HG02852 (cell line): Measurements from ENCODE around the gene GUF1.

ENCODE experiments used
- ATAC-seq: cut with Tn5 transposase; IDR thresholded peaks from one replicate; pipeline ENCODE4 v1.9.1; 2021; ENCODE audit warnings: mild to moderate bottlenecking, moderate library complexity; ENCODE audit not compliant: unreplicated experiment

Gene GUF1, protein sequence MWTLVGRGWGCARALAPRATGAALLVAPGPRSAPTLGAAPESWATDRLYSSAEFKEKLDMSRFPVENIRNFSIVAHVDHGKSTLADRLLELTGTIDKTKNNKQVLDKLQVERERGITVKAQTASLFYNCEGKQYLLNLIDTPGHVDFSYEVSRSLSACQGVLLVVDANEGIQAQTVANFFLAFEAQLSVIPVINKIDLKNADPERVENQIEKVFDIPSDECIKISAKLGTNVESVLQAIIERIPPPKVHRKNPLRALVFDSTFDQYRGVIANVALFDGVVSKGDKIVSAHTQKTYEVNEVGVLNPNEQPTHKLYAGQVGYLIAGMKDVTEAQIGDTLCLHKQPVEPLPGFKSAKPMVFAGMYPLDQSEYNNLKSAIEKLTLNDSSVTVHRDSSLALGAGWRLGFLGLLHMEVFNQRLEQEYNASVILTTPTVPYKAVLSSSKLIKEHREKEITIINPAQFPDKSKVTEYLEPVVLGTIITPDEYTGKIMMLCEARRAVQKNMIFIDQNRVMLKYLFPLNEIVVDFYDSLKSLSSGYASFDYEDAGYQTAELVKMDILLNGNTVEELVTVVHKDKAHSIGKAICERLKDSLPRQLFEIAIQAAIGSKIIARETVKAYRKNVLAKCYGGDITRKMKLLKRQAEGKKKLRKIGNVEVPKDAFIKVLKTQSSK

DNA sequence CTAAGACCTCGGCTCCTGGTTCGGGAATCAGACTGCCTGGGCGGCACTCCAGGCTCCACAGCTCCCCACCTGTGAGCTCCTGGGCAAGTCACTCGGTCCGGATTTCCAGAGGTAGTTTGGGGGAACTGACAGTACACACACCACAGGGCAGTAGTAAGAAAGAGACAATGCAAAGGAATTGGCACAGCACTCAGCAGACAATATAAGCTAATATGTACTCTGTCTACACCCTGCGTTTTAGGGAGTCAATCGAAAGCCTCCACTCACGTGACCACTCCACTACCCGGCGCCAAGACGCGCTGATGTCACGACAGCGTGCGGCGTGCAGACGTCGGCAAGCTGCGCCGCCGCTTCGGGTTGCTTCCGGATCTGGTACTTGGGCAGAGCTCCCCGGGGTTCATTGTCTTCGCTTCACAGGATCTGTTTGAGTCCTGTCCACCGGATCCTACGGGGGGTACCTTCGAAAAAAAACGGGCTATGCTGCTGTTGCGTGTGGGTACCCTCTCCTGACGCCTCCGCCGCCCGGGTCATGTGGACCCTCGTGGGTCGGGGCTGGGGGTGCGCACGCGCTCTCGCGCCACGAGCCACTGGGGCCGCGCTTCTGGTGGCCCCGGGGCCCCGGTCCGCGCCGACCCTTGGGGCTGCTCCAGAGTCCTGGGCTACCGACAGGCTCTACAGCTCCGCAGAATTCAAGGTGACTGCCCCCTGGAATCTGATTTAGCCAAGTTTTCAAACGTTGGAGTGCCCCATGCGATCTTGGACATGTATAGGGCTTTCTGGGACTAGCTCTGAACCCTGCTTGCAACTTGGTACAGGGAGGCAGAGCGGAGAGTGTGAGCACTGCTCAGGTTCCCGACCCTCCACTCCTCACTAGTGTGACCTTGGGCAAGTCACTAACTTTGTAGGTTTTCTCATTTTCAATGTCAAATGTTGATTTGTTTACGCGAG, at the start of gene GUF1:
GUF1 (plus strand) TSS at position 327 of the 948 bp plus-strand sequence; CDS start at position 530, 203 bp downstream.
- ATAC-seq, result peak; percentile 95

DNA sequence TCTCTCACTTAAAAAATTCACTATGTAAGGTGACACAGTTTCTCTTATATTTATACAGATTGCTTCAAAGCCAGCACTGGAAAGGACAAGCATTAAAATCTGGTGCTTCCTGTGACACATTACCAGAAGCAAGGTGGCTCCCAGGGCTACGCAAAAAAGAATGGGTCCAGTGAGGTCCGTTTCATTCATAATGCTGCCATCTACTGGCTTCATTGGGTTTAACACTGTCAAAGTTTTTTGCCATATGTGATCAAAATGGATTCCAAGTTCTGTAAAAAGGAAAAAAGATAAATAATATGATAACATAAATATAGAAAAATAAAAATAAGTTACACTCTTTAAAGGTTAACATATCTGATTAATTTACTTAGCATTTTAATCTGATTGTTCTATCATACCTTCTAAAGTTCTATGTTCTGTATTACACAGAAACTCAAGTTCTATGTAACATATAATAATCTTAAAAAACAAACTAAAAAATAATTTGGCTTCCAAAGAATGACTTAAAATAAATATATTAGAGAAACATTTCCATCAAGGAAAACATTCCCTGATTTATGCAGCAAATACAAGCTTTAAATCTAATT, 48.8 kb upstream of the GUF1 start:
- ATAC-seq, result peak; percentile 97

DNA sequence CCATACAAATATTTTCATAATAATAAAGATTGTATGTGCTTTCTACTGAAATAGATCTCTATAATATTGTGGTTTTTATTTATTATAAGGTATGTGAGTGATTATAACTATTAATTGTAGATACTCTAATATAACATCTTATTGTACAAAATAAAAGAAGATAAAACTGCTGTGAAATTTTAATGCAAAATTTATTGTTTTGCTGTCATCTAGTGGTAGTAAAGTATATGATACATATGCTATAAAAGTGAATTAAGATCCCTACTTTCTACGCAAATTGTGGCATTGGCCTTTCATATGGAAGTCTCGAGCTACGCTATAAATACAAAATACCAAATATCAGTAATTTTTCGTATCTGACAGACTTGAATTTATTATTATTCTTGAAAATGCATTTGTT, 46.1 kb upstream of the GUF1 start:
- no peak for ATAC-seq

DNA sequence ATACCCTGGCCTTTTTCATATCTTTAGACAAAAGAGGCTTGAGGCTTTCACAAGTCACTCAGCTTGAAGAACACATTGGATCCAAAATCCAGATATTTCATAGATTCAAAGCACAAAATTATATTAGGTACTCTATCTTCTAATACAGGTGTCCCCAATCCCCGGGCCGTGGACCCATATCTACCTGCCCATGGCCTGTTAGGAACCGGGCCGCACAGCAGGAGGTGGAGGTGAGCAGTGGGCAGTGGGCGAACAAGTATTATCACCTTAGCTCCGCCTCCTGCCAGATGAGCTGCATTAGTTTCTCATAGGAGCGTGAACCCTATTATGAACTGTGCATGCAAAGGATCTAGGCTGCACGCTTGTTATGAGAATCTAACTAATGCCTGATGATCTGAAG, 45.5 kb upstream of the GUF1 start:
- ATAC-seq, result no peak

DNA sequence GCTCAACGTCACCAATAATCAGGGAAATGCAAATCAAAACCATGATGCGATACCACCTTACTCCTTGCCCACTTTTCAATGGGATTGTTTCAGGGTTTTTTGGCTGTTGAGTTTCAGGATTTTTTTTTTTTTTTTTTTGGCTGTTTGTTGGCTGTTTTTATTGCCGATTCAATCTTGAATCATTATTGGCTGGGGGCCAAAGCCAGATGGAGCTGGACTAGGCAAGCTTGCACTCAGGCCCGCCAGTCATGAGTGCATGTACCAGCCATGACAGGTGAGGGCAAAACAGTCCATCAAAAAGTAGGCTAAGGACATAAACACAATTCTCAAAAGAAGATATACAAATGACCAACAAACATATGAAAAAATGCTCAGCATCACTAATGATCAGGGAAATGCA, 40.1 kb upstream of the GUF1 start:
- no peak for ATAC-seq

DNA sequence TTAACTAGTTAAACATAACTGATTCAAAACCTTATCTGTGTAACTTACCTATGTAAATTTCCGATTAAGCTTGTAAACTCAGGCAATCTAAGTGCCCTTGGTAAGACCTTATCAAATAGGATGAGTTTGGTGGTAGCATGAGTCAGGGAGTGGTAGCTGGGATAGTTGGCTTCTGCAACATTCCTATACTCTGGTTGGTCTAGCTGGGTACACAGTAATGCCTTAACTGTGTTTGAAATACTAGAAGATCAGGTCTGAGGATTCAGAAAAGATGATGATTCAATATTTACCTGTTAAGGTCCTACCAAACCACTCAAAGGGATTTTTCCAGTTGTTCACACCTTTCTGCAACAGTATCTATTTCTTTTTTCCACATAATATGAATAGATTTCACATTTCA, 32.1 kb upstream of the GUF1 start:
- ATAC-seq, result no peak

DNA sequence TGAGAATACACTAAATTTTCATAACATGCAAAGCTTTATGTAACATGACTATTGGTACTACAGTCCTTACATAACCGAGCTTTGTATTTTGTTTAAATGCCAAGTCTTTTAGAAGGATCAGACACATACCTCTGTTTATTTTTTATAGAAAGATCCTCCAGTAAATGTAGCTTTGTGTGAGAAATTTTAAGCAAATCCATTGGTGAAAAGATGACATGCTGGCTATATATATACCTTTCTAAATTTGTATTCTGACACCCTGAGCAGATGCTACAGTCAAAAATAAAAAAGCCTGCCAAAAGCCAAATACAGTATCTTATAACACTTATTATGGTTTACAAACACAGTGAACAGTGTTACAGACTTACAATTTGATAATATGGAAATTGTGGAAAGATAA, 26.8 kb upstream of the GUF1 start, which contains the start of gene YIPF7:
YIPF7 (minus strand) TSS at position 201 of the 400 bp plus-strand sequence. CDS start 1,525 bp downstream, outside the sequence.
- no peak for ATAC-seq

DNA sequence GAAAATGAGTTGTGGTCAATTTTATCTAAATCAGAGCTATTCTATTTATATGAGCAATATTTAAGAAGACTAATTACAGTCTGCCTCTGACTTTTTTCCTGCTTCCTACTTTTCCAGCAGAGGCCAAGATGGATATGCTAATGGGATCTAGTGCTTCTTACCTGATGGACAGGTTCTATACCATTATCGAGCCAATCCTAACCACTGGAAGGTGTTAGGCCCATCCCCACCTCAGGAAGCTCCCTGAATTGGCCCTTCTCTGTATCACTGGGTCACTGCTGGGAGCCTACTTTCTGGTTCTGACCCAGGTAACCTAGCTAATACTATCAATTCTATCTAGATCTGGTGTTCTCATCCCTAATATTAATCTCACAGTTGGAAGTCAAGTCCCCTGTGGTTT, 26.2 kb upstream of the GUF1 start:
- no peak for ATAC-seq

DNA sequence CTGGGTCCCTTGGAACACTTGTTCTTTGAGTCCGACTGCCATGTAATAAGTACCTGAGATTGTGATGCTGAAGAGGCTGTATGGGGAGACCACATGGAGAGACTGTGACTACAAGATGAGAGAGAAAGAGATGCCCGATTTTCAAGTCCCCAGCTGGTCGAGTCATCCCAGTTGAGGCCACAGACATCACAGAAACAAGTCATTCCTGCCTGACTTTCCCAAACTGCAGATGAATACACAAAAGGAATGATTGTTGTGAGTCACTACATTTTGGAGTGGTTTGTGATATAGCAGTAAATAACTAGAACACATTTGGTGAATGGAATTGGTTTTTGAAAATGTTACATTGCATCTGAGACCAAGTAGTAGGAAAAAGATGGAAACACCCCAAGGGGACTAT, 17.8 kb upstream of the GUF1 start:
- no peak for ATAC-seq

DNA sequence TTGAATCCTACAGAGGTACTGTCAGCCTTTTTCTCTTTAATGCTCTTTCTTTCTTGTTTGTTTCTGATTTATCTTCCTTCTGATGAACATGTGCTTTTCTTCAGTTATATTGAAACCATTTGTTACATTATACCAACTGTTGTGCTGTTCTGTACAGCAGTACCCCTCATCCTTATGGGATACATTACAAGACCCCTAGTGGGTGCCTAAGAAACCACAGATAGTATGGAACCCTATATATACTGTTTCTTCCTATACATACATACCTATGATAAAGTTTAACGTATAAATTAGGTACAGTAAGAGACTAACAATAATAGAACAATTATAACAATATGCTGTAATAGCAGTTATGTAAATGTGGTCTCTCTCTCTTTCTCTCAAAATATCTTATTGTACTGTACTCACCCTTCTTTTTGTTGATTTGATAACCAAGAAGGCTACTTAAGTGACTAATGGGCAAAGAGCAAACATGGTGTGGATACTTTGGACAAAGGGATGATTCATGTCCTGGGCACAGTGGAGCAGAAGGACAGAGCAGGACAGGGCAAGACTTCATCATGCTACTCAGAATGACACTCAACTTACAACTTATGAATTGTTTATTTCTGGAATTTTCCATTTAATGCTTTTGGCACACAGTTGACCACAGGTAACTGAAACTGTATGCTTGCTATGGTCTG, 16.1 kb upstream of the GUF1 start:
- no peak for ATAC-seq

DNA sequence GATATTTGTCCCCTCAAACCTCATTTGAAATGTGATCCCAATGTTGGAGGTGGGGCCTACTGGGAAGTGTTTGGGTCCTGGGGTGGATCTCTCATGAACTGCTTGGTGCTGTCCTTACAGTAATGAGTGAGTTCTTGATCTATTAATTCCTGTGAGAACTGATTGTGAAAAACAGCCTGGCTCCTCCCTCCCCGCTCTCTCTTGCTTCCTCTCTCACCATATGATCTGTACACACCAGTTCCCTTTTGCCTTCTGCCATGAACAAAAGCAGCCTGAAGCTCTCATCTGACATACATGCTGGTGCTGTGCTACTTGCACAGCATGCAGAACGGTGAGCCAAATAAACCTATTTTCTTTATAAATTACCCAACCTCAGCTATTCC, 15.6 kb upstream of the GUF1 start:
- no peak for ATAC-seq

DNA sequence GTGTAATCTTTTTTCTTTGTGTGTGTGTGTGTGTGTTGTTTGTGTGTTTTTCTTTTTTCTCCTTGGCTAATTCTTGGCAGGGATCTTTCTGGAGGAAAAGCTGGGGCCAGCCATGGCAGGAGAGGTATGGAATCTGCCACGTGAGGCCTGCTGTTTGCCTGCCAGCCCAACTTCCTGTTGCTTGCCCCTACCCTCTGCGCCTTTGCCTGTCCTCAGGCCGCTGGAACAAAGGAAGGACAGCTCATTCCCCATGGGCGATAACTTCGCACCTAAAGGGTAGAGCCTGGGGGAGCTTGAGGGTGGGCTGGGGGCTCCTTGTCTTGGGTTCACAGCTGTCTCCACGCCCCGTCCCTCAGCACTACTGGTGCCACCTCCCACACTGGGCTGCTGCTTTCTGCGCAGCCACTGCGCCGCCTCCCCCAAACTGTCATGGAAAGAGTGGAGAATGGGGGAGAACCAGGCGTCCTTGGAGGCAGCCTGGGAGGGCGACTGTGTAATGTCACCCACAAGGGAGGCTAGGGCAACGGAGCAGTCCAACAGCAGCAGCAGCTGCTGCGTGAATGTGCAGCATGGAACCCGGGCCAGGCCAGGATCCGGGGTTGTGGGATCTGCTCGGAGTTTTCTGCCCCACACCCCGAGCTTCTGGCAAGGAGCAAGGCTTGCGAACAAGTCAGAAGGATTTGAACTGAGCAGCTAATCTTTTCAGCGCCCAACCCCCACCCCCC, 14.5 kb upstream of the GUF1 start:
- no peak for ATAC-seq

DNA sequence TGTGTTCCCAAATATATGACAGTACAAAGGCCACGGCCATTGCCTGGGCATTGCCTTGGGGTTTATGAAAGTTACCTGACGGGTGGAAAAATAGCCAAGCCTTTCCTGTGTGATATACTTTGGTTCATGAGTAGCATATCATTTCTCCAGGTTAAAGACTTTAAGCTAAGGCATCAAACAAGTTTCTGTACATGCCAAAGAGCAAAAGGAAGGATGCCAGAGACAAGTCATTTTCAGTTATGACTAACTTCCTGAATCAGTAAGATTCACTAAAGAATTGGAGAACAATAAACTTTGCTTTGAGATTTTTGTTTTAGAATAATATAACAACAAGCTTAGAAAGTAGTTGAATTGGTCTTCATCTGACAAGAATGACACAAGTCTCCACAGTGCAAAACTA, 9.7 kb upstream of the GUF1 start:
- ATAC-seq, result no peak

DNA sequence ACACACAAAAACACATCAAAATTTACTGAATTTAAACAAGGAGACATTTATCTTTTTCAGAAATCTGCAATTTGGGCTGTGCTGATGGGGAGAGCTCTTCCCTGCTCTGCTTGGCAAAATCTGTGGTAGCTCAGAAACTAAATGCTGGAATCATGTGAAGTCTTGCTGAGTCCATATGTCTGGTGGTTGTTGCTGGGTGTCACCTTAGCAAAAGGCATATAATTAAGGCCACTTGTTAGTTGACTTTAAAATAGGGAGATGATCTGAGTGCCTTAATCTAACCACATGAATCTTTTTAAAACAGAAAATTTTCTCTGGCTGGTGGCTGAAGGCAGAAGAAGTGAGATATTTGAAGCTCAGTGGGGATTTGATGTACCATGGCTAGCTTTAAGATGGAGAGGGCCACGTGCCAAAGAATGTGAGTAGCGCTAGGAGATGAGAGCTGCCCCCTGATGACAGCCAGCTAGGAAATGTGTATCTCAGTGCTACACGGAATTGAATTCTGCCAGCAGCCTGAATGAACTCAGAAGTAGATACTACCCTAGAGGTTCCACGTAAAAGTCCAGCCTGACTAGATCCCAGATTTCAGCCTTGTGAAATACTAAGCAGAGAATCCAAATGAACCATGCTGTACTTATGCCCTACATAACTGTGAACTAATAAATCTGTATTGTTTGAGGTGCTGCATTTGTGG, 7.6 kb upstream of the GUF1 start:
- ATAC-seq, result no peak

DNA sequence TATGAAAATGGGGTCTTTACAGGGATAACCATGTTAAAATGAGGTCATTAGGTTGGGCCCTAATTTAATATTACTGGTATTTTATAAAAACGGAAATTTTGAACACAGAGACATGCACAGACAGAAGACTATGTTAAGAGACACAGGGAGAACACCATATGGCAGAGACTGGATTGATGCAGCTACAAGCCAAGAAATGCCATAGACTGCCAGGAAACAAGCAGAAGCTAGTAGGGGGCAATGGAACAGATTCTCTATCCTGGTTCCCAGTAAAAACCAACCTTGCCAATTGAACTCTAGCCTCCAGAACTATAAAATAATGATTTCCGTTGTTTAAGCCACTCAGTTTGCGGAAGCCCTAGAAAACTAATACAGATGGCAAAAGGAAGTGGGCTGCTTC, 6.6 kb upstream of the GUF1 start:
- ATAC-seq, result no peak

DNA sequence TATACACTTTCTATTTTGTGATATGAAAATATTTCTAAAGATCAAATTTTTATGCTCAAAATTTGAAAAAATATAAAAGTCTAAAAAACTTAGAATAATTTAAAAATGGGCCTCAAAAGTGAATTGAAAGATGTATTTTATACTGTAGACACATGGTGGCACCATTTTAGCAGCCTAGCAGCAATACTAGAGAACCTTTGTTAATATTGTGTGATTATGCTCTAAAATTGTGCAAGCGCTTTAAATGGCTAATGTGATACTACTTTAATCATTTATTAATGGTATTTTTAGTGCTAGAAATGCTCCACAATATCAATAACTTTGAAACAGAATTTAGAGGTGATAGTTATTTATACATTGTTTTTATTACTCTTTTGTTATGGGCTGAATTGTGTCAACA, 3.7 kb upstream of the GUF1 start:
- no peak for ATAC-seq

DNA sequence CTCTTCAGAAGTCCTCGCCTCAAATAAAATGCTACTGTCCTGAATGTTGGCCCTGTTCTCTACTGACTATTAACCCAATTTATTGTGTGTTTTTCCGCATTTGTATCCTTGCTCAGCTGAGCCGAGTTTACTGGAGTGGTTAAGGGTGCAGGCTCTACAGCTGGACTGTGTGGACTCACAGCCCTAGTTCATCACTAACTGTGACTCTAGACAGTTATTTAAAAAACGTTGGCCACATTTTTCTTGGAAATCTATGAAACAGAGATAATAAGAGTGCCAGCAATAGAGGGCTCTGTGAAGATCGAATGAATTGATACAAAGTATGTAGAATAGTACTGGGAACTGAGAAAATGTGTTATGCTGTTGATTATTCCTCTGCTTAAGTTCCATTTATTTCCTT, 2.9 kb upstream of the GUF1 start:
- ATAC-seq, result no peak

DNA sequence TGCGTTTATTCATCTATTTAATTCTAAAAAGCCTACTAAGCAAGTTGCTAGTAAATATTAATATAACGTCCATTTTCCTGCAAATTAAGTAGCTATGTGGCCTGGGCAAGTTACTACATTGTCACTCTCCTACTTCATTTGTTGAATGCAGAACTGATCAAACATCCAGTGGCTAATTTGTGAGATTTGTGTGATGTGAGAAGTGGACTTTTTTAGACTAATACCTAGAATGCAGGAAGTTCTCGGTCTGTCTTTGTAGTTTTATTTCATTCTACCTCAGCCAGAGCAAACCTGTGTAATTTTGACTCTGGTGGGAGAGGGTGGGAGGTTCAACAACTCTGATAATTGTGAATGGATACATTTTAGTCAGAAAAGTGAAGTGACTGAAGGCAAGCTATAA, 840 bp downstream of the GUF1 start:
- ATAC-seq, result peak; percentile 6

DNA sequence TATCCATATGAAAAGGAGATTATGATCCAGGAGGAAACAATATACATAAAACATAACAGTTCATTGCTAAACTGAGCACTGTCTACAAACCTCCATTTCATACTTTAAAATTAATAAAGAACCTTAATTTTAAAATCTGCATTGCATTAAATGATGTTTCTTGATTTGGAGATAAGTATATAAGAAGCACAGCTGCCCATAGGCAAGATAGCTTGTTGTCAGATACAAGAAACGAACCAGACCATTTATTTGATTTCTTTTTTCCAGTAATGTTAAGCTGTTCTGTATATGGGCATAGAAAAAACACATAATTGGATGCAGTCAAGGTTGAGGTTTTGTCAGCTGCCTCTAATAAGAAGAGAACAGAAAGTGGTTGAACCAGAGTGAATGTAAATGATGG, 6.4 kb downstream of the GUF1 start:
- ATAC-seq, result no peak
